A673 (cell line): ENCODE data around the gene MAML3. TPM values are rescaled to one million over a fixed set of nuclear protein-coding genes. Genes with fewer than 3 reads are reported as not detected.

Experiments used
- BruUV-seq: library from RNA; stranded (reverse); fragments of 400-500 nt; replicated peaks from 2 replicates; lab custom pipeline; 2021; lab: Mats Ljungman, UMichigan
- CTCF ChIA-PET: fragments of 300-600 bp; sonication (Branson Sonifier 250); formaldehyde crosslinking; loops from one replicate; lab custom pipeline; 2022; ENCODE audit warnings: antibody characterized with exemption; lab: Charles Lee
- POLR2A ChIA-PET: fragments of 300-600 bp; sonication (Branson Sonifier 250); formaldehyde crosslinking; loops from one replicate; lab custom pipeline; 2022; ENCODE audit warnings: antibody characterized with exemption; ENCODE audit not compliant: low non-redundant PET; lab: Charles Lee
- DNase-seq: peaks from one replicate; pipeline ENCODE4 v3.0.0-alpha.2; 2015; ENCODE audit warnings: low spot score
- H3K27ac ChIP-seq: fragments of 200-600 bp; sonication (generic); 2 replicates; pipeline ENCODE4 v1.5.1; 2016; ENCODE audit warnings: mixed run types, low read depth, mild to moderate bottlenecking, mixed read lengths, antibody characterized with exemption, low read length; ENCODE audit not compliant: poor library complexity, severe bottlenecking
- H3K27me3 ChIP-seq: fragments of 200-600 bp; sonication (generic); replicated peaks from 2 replicates; pipeline ENCODE4 v1.6.1; 2017; ENCODE audit warnings: mixed run types, low read depth, mild to moderate bottlenecking, mixed read lengths, antibody characterized with exemption, low read length; ENCODE audit not compliant: insufficient read depth, poor library complexity
- H3K36me3 ChIP-seq: fragments of 200-600 bp; sonication (generic); 2 replicates; pipeline ENCODE4 v1.6.1; 2016; ENCODE audit warnings: mixed run types, mild to moderate bottlenecking, mixed read lengths, antibody characterized with exemption, low read length; ENCODE audit not compliant: insufficient read depth, poor library complexity, severe bottlenecking
- H3K4me1 ChIP-seq: fragments of 200-600 bp; sonication (generic); 2 replicates; pipeline ENCODE4 v1.6.1; 2017; ENCODE audit warnings: mixed run types, mild to moderate bottlenecking, mixed read lengths, antibody characterized with exemption, low read length; ENCODE audit not compliant: insufficient read depth, poor library complexity, severe bottlenecking
- H3K4me3 ChIP-seq: fragments of 200-600 bp; sonication (generic); 2 replicates; pipeline ENCODE4 v1.5.1; 2016; ENCODE audit warnings: low read depth, mixed run types, mild to moderate bottlenecking, mixed read lengths, low read length; ENCODE audit not compliant: poor library complexity, severe bottlenecking
- H3K9me3 ChIP-seq: fragments of 200-600 bp; sonication (generic); 2 replicates; pipeline ENCODE4 v1.6.1; 2016; ENCODE audit warnings: mixed run types, low read depth, mild to moderate bottlenecking, mixed read lengths, antibody characterized with exemption, low read length; ENCODE audit not compliant: poor library complexity, severe bottlenecking
- CTCF ChIP-seq: fragments of 300-800, 200-600 bp; sonication (generic); conservative IDR thresholded peaks from 2 replicates; pipeline ENCODE4 v1.5.1; 2017; ENCODE audit warnings: low read depth, mild to moderate bottlenecking, antibody characterized with exemption, low read length, moderate library complexity, mixed read lengths
- EZH2 ChIP-seq: fragments of 200-600 bp; sonication (generic); IDR thresholded peaks from 2 replicates; pipeline ENCODE4 v1.6.1; 2017; ENCODE audit warnings: borderline replicate concordance, low read depth, mild to moderate bottlenecking, mixed read lengths, antibody characterized with exemption, low read length; ENCODE audit not compliant: poor library complexity, severe bottlenecking
- intact Hi-C: fragments of 100-400 bp; cut with micrococcal nuclease; formaldehyde crosslinking; loops from one replicate; pipeline ENCODE4 v1.10.0; 2022; ENCODE audit not compliant: unreplicated experiment
- total RNA-seq: library from RNA; stranded (reverse); gene quantifications from 2 replicates; pipeline ENCODE4 v1.2.3, GENCODE V29; 2021

MAML3 gene
- total RNA-seq, 1 experiment from 2014 or later = 3.7 TPM

- Histone ChIP-seq H3K27ac (no peak overlapping the region), H3K4me1 (no peaks in the 10 kb centered on the region), H3K9me3 (no peaks in the 10 kb centered on the region), H3K27me3 (no peaks in the 10 kb centered on the region), H3K36me3 (no peaks in the 10 kb centered on the region), H3K4me3 (no peak overlapping the region)
- TF ChIP-seq EZH2 = no peak
- TF ChIP-seq CTCF = no peak
- CTCF ChIA-PET = no interaction called here
- peak; percentile 25 for DNase-seq
- POLR2A ChIA-PET = no interaction called here
- intact Hi-C loops = no loop called here
- BruUV-seq = no TSS peak
These were observed 367.3 kb downstream of the MAML3 start for GRCh38 chr4:139786494-139787354.

GRCh38 chr4:139785356-139785755 lies 368.6 kb downstream of the MAML3 start:
- POLR2A ChIA-PET = no interaction called here
- no peak for DNase-seq
- no peak for TF ChIP-seq EZH2
- no peak for TF ChIP-seq CTCF
- CTCF ChIA-PET = no interaction called here
- no TSS peak for BruUV-seq
- Histone ChIP-seq H3K27ac (no peak overlapping the region), H3K27me3 (no peaks in the 10 kb centered on the region), H3K4me1 (no peaks in the 10 kb centered on the region), H3K36me3 (no peaks in the 10 kb centered on the region), H3K9me3 (no peaks in the 10 kb centered on the region), H3K4me3 (no peak overlapping the region)
- intact Hi-C loops = no loop called here

GRCh38 chr4:139783741-139784484 lies 370.1 kb downstream of the MAML3 start:
- ChIA-PET POLR2A (no interaction called here), CTCF (no interaction called here)
- H3K4me1 ChIP-seq = no peaks in the 10 kb centered on the region
- no TSS peak for BruUV-seq
- no peaks in the 10 kb centered on the region for H3K9me3 ChIP-seq
- no peak for DNase-seq
- no peaks in the 10 kb centered on the region for H3K27me3 ChIP-seq
- no peak overlapping the region for H3K4me3 ChIP-seq
- H3K36me3 ChIP-seq = no peaks in the 10 kb centered on the region
- intact Hi-C loops = no loop called here
- TF ChIP-seq CTCF (no peak), EZH2 (no peak)
- H3K27ac ChIP-seq = no peak overlapping the region
